ENCODE measurements around the gene KIAA0753. TPM values are rescaled to one million over a fixed set of nuclear protein-coding genes. Genes with fewer than 3 reads are reported as not detected.
"Not testable (repeated sequence)": the region's sequence is repeated elsewhere in the genome, so short reads cannot be mapped to it uniquely, and the experiment has no call there.

Gene KIAA0753
- total and polyA plus RNA-seq, 8 donors: 3.8 to 138 (median 17.6) TPM

DNA sequence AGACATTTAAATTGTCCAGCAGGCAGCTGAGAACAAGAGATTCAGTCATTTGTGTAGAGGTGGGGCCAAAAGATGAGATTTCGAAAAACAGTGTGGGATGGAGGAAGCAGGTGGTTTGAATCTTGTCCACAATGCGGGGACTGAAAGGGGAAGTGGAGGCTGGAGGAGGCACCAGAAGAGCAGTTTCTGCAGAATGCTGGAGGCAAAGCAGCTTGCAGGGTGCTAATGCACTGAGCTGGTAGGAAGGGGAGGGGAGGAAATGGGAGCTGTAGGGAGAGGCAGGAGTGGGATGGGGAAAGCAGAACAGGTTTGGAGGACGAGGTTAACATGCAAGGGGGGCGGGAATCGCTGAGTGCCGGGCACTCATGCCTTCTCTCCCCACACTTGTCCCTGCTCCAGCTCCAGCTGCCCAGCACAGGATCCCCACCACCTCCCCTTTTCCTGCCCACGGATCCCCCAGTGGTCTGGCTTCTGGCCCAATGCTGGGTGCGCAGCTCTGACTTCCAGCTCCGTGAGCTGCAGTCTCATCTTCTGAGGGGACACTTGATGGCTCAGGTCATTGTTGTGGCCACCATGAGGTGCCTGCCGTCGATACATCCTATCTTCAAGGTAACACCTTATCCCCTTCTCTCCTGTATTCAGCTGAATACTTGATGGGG, 20.4 kb upstream of the KIAA0753 start:
- WGBS, 5 donors: 50 to 60% (median 54%) methylated on average over 10 to 11 of the region's 11 CpGs
- H3K27ac ChIP-seq: no peak overlapping the region
- no peaks in the 10 kb centered on the region for H3K9me3 ChIP-seq
- no peak overlapping the region for H3K4me3 ChIP-seq
- intact Hi-C loops (cut with DNase I; ENCODE audit: low total_unique reads): loop anchor here (10.0 kb wide), 2 partner anchors 184 to 344 kb away; no protein-coding TSS in a partner anchor
- DNase-seq: no peak
- H3K27me3 ChIP-seq: peaks cover 0 to 42% (median 12%) of the 10 kb centered on the region in 3 donors
- no peaks in the 10 kb centered on the region for H3K36me3 ChIP-seq
- TF ChIP-seq POLR2A (IDR thresholded peaks at IDR 0.05): no peak
- no peak for TF ChIP-seq EP300 (IDR thresholded peaks at IDR 0.05)
- no peak for TF ChIP-seq POLR2AphosphoS5 (IDR thresholded peaks at IDR 0.05)
- TF ChIP-seq, protein P1, sequence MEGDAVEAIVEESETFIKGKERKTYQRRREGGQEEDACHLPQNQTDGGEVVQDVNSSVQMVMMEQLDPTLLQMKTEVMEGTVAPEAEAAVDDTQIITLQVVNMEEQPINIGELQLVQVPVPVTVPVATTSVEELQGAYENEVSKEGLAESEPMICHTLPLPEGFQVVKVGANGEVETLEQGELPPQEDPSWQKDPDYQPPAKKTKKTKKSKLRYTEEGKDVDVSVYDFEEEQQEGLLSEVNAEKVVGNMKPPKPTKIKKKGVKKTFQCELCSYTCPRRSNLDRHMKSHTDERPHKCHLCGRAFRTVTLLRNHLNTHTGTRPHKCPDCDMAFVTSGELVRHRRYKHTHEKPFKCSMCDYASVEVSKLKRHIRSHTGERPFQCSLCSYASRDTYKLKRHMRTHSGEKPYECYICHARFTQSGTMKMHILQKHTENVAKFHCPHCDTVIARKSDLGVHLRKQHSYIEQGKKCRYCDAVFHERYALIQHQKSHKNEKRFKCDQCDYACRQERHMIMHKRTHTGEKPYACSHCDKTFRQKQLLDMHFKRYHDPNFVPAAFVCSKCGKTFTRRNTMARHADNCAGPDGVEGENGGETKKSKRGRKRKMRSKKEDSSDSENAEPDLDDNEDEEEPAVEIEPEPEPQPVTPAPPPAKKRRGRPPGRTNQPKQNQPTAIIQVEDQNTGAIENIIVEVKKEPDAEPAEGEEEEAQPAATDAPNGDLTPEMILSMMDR (IDR thresholded peaks at IDR 0.05): no peak
- peaks cover 0 to 9% (median 3%) of the 10 kb centered on the region in 4 donors for H3K4me1 ChIP-seq

DNA sequence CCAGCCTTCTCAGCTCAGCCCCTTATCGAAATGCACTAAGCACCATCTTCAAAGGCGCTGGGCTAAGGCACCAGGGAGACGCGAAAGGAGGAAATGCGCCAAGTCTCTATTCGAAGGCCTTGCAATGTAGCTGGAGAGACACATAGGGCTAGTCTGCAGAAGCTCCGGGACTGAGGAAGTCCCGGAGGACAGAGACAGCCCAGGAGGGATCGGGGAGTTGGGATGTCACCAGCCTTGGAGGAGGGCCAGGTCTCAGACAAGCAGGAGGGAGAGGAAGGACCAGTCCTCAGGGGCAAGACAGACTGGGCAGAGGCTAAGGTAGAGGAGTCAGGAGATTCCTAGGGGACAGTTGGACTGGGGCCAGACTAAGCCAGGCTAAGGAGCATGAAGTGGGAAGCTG, 19.6 kb upstream of the KIAA0753 start:
- H3K27me3 ChIP-seq: peaks cover 3 to 50% (median 15%) of the 10 kb centered on the region in 3 donors
- intact Hi-C loops (cut with DNase I; ENCODE audit: low total_unique reads): loop anchor here (10.0 kb wide), 2 partner anchors 185 to 345 kb away; no protein-coding TSS in a partner anchor
- H3K4me1 ChIP-seq: peaks cover 0 to 14% (median 5%) of the 10 kb centered on the region in 4 donors
- no peaks in the 10 kb centered on the region for H3K36me3 ChIP-seq
- 80 to 87% (median 84%) methylated on average over 9 of the region's 9 CpGs for WGBS, 5 donors
- no peak for TF ChIP-seq EP300 (IDR thresholded peaks at IDR 0.05)
- TF ChIP-seq, protein P1 (IDR thresholded peaks at IDR 0.05): no peak
- TF ChIP-seq POLR2AphosphoS5 (IDR thresholded peaks at IDR 0.05): no peak
- no peak for TF ChIP-seq POLR2A (IDR thresholded peaks at IDR 0.05)
- no peak overlapping the region for H3K27ac ChIP-seq
- no peak overlapping the region for H3K4me3 ChIP-seq
- DNase-seq: no peak
- H3K9me3 ChIP-seq: no peaks in the 10 kb centered on the region

DNA sequence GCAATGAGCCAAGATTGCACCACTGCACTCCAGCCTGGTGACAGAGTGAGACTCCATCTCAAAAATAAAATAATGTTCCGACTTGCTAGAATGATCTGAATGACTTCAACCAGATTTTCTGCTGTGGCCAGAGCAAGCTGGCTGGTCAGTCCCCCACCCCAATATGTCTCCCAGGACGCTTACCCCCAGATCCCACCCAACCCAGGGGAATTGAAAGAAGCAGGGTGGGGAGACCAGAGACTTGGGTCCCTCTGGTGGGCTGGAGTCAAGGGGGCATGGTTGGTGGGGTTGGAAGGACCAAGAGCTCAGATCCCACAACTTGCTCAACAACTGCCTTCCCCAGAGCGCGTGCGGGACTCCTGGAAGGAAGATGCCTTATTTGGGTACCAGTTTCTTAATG, 17.9 kb upstream of the KIAA0753 start:
- Histone ChIP-seq H3K4me1 (peaks cover 0 to 30% (median 15%) of the 10 kb centered on the region in 4 donors), H3K27me3 (peaks cover 7 to 67% (median 26%) of the 10 kb centered on the region in 3 donors)
- 87 to 100% (median 95%) methylated on average over 2 to 5 of the region's 5 CpGs for WGBS, 5 donors
- H3K9me3 ChIP-seq; intact Hi-C loops (cut with DNase I; ENCODE audit: low total_unique reads); H3K4me3 ChIP-seq; DNase-seq; H3K27ac ChIP-seq; H3K36me3 ChIP-seq: not testable (repeated sequence)

DNA sequence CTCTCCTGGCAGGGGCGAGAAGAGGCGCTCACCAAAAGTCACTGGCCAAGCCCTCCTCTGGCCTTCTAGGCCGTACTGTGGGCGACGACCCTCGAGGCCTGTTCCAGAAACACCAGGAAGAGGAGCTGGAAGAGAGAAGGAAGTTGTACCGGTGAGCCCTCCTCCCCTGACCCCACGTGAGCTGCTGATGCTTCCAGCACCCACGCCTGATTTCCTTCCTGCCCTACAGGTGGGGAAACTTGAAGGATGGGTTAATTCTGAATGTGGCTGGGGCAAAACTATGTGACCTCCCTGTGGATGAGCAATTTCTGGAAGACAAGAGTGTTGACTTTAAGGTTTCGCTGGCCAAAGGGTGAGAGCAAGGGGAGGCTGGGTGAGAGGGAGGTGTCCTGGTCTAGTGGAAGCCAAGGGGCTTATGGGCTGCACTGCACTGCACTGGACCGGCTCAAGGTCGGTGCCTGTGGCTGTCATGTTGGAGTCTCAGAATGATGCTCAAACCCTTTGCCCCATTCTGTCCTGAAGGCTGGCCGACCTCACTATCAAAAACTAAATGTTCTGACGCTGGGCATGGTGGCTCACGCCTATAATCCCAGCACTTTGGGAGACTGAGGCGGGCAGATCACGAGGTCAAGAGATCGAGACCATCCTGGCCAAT, 17.2 kb upstream of the KIAA0753 start:
- peaks cover 0 to 6% (median 0%) of the 10 kb centered on the region in 4 donors for H3K9me3 ChIP-seq
- DNase-seq: no peak
- TF ChIP-seq POLR2A (IDR thresholded peaks at IDR 0.05): no peak
- TF ChIP-seq, protein P1 (IDR thresholded peaks at IDR 0.05): no peak
- TF ChIP-seq POLR2AphosphoS5 (IDR thresholded peaks at IDR 0.05): no peak
- no peak for TF ChIP-seq EP300 (IDR thresholded peaks at IDR 0.05)
- 78 to 88% (median 83%) methylated on average over 17 to 18 of the region's 18 CpGs for WGBS, 5 donors
- H3K36me3 ChIP-seq: no peaks in the 10 kb centered on the region
- H3K27ac ChIP-seq: no peak overlapping the region
- peak overlapping the region in 1 of 4 donors; percentile 41 for H3K4me3 ChIP-seq
- peaks cover 7 to 67% (median 26%) of the 10 kb centered on the region in 3 donors for H3K27me3 ChIP-seq
- intact Hi-C loops (cut with DNase I; ENCODE audit: low total_unique reads): no loop called here
- peaks cover 0 to 37% (median 22%) of the 10 kb centered on the region in 4 donors for H3K4me1 ChIP-seq

DNA sequence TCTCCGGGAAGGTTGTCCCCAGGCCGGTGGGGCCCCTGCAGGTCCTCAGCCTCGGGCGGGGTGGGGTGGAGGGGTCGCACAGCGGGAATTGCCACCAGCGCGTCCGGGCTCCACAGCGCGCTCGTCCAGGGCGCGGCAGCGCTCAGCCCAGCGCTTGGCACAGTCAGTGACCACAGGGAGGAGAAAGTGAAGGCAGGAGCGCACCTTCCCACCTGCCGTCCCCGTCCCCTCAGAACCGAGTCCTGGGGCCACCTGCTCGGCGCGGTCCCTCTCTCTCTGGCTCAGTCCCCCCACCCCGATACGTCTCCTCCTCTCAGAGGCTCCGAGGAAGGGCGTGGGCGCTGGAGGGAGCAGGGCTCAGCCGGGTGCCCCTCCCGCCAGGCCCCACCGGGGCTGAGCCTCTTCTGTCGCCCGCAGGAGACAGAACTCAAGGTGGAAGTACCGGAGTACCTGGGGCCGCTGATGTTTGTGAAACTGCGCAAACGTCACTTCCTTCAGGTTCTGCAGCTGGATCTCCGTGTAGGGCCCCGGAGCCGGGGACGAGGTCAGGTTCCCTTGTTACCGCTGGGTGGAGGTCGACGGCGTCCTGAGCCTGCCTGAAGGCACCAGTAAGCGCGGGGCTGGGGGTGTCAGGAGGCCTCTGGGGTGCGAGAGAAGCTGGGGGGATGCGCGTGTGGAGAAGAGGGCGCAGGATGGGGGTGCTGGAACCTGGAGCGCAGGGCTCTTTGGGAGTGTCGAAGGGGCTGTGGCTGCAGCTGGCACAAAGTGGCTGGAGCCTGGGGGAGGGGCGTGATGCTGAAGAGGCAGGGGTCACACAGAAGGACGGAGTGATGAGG, 16.5 kb upstream of the KIAA0753 start:
- peaks cover 7 to 67% (median 26%) of the 10 kb centered on the region in 3 donors for H3K27me3 ChIP-seq
- H3K9me3 ChIP-seq; H3K27ac ChIP-seq; intact Hi-C loops (cut with DNase I; ENCODE audit: low total_unique reads); H3K36me3 ChIP-seq: not testable (repeated sequence)
- H3K4me1 ChIP-seq: peaks cover 6 to 44% (median 29%) of the 10 kb centered on the region in 4 donors
- DNase-seq: peak in 1 of 2 donors; percentile 52
- 6 to 15% (median 8%) methylated on average over 41 to 54 of the region's 55 CpGs for WGBS, 5 donors
- peak overlapping the region in 3 of 4 donors; percentile 21 to 41 (median 26) for H3K4me3 ChIP-seq

DNA sequence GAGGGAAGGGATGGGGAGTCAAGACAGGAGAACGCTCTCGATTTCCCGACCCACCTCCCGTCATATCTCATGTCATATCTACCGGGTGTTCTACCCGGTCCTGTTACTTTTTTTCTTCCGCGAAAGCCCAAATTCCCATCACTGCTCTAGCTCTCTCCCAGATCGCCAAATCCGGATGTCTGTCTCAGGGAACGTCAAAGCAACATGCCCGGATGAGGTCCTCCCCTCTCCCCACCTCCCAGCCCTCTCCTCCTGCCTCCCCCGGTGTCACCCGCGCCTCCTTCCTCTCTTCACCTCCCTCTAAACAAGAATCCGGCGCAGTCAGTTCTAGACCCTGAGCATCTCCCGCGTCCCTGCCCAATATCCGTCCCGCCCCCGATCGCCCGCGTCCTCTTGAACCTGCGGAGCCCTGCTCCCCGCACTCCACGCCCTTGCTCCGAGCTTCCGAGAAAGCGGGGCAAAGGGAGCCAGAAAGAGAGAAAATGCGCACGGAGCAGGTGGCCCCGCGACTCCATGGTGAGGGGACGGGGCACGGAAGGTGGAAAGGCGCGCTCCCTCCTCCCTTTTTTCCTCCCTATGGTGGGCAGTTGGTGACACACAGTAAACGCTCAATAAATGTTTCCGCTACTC, 15.3 kb upstream of the KIAA0753 start:
- H3K27ac ChIP-seq; DNase-seq; H3K9me3 ChIP-seq; H3K4me3 ChIP-seq; H3K36me3 ChIP-seq; intact Hi-C loops (cut with DNase I; ENCODE audit: low total_unique reads): not testable (repeated sequence)
- Histone ChIP-seq H3K27me3 (peaks cover 7 to 67% (median 26%) of the 10 kb centered on the region in 3 donors), H3K4me1 (peaks cover 10 to 48% (median 34%) of the 10 kb centered on the region in 4 donors)
- 1 to 5% (median 4%) methylated on average over 16 to 33 of the region's 41 CpGs for WGBS, 5 donors
